GM23338 (cell line): ENCODE measurements around the gene PRLH. TPM values are rescaled to one million over a fixed set of nuclear protein-coding genes. Genes with fewer than 3 reads are reported as not detected.

Source experiments
- ATAC-seq: fragments of 200-7000 bp; cut with Tn5 transposase; 3 replicates; pipeline ENCODE4 v1.9.1; 2020
- DNase-seq: peaks from one replicate; pipeline ENCODE4 v3.0.0-alpha.2; 2015; ENCODE audit warnings: low spot score
- H2AFZ ChIP-seq: fragments of 200-600 bp; sonication (generic); 2 replicates; pipeline ENCODE4 v1.8.0; 2016; ENCODE audit warnings: antibody characterized with exemption, mild to moderate bottlenecking, moderate library complexity
- H3F3A ChIP-seq: fragments of 200-600 bp; sonication (generic); replicated peaks from 2 replicates; pipeline ENCODE4 v1.8.0; 2017; ENCODE audit warnings: antibody characterized with exemption, mixed run types, low read depth
- H3K27ac ChIP-seq: fragments of 200-600 bp; sonication (generic); 2 replicates; pipeline ENCODE4 v1.6.1; 2016; ENCODE audit warnings: low read depth
- H3K27me3 ChIP-seq: fragments of 200-600 bp; sonication (generic); 2 replicates; pipeline ENCODE4 v1.8.0; 2016; ENCODE audit warnings: mild to moderate bottlenecking, mixed run types, moderate library complexity; ENCODE audit not compliant: insufficient read depth
- H3K36me3 ChIP-seq: fragments of 200-600 bp; sonication (generic); 2 replicates; pipeline ENCODE4 v1.8.0; 2016; ENCODE audit warnings: mild to moderate bottlenecking; ENCODE audit not compliant: insufficient read depth
- H3K4me1 ChIP-seq: fragments of 200-600 bp; sonication (generic); 2 replicates; pipeline ENCODE4 v1.8.0; 2016; ENCODE audit warnings: mild to moderate bottlenecking, moderate library complexity; ENCODE audit not compliant: insufficient read depth
- H3K4me2 ChIP-seq: fragments of 200-600 bp; sonication (generic); 2 replicates; pipeline ENCODE4 v1.7.1; 2017; ENCODE audit warnings: mixed run types
- H3K4me3 ChIP-seq: fragments of 200-600 bp; sonication (generic); 2 replicates; pipeline ENCODE4 v1.6.1; 2016; ENCODE audit warnings: mixed run types
- H3K79me2 ChIP-seq: fragments of 200-600 bp; sonication (generic); replicated peaks from 2 replicates; pipeline ENCODE4 v1.8.0; 2017; ENCODE audit warnings: mild to moderate bottlenecking; ENCODE audit not compliant: insufficient read depth
- H3K9me2 ChIP-seq: fragments of 200-600 bp; sonication (generic); 2 replicates; pipeline ENCODE4 v1.8.0; 2017; ENCODE audit not compliant: insufficient read depth
- H4K20me1 ChIP-seq: fragments of 200-600 bp; sonication (generic); replicated peaks from 2 replicates; pipeline ENCODE4 v1.8.0; 2017; ENCODE audit warnings: mild to moderate bottlenecking; ENCODE audit not compliant: insufficient read depth
- H3K27ac Mint-ChIP-seq: 2 replicates; pipeline ENCODE4 v1.8.0; 2020; ENCODE audit warnings: inconsistent platforms, mild to moderate bottlenecking, moderate library complexity, mixed read lengths
- H3K27me3 Mint-ChIP-seq: 3 replicates; pipeline ENCODE4 v1.8.0; 2022; ENCODE audit warnings: low read depth, mild to moderate bottlenecking, moderate library complexity, mixed read lengths, inconsistent platforms; ENCODE audit not compliant: insufficient read depth, poor library complexity
- H3K36me3 Mint-ChIP-seq: 3 replicates; pipeline ENCODE4 v1.8.0; 2021; ENCODE audit warnings: low read depth, mild to moderate bottlenecking, inconsistent platforms, moderate library complexity, mixed read lengths
- H3K4me1 Mint-ChIP-seq: 3 replicates; pipeline ENCODE4 v1.8.0; 2020; ENCODE audit warnings: mild to moderate bottlenecking, inconsistent platforms, mixed read lengths
- H3K4me3 Mint-ChIP-seq: 3 replicates; pipeline ENCODE4 v1.8.0; 2021; ENCODE audit warnings: moderate library complexity, mild to moderate bottlenecking, inconsistent platforms, mixed read lengths
- H3K9me3 Mint-ChIP-seq: 3 replicates; pipeline ENCODE4 v1.8.0; 2020; ENCODE audit warnings: moderate library complexity, mild to moderate bottlenecking, inconsistent platforms, mixed read lengths
- CREB1 ChIP-seq: fragments of 250-450 bp; sonication (Bioruptor Pico); IDR thresholded peaks from 2 replicates; pipeline ENCODE4 v1.5.0; 2020; ENCODE audit warnings: low read depth, mild to moderate bottlenecking, moderate library complexity
- CTCF ChIP-seq, 2 experiments: fragments of 200-600 bp in 1 of 2; sonication (generic) in 1 of 2; conservative IDR thresholded peaks; 2 replicates each; pipeline versions ENCODE4 v1.5.1 to v1.6.1; 2016 to 2017; ENCODE audit warnings: antibody characterized with exemption in 2 of 2, low read depth in 2 of 2, mild to moderate bottlenecking in 2 of 2, moderate library complexity in 1 of 2
- ETS1 ChIP-seq: IDR thresholded peaks from 2 replicates; pipeline ENCODE4 v1.6.1; 2016; ENCODE audit warnings: antibody characterized with exemption
- EZH2 ChIP-seq: fragments of 200-600 bp; sonication (generic); IDR thresholded peaks from one replicate; pipeline ENCODE4 v1.8.0; 2017; ENCODE audit warnings: antibody characterized with exemption, mild to moderate bottlenecking, low read depth; ENCODE audit not compliant: unreplicated experiment
- EZH2phosphoT487 ChIP-seq: fragments of 200-600 bp; sonication (generic); IDR thresholded peaks from one replicate; pipeline ENCODE4 v1.8.1; 2018; ENCODE audit warnings: antibody characterized with exemption; ENCODE audit not compliant: unreplicated experiment
- JUNB ChIP-seq: IDR thresholded peaks from one replicate; pipeline ENCODE4 v1.6.1; 2016; ENCODE audit warnings: antibody characterized with exemption; ENCODE audit not compliant: unreplicated experiment
- NANOG ChIP-seq: IDR thresholded peaks from 2 replicates; pipeline ENCODE4 v1.6.1; 2016; ENCODE audit warnings: antibody characterized with exemption, borderline replicate concordance
- POLR2AphosphoS5 ChIP-seq: IDR thresholded peaks from 2 replicates; pipeline ENCODE4 v1.6.1; 2016; ENCODE audit warnings: antibody characterized with exemption, low read depth
- REST ChIP-seq: IDR thresholded peaks from one replicate; pipeline ENCODE4 v1.6.1; 2018; ENCODE audit warnings: antibody characterized with exemption; ENCODE audit not compliant: unreplicated experiment
- STAT1 ChIP-seq: IDR thresholded peaks from one replicate; pipeline ENCODE4 v1.6.1; 2016; ENCODE audit warnings: antibody characterized with exemption; ENCODE audit not compliant: unreplicated experiment
- ZNF114 ChIP-seq: fragments of 250-450 bp; sonication (Bioruptor Pico); IDR thresholded peaks from 2 replicates; pipeline ENCODE4 v1.5.0; 2020; ENCODE audit warnings: mild to moderate bottlenecking, moderate library complexity
- ZNF331 ChIP-seq: fragments of 250-450 bp; sonication (Bioruptor Pico); IDR thresholded peaks from 2 replicates; pipeline ENCODE4 v1.5.0; 2020; ENCODE audit warnings: low read depth, mild to moderate bottlenecking, moderate library complexity
- ZNF462 ChIP-seq: fragments of 250-450 bp; sonication (Bioruptor Pico); IDR thresholded peaks from 2 replicates; pipeline ENCODE4 v1.5.0; 2020; ENCODE audit warnings: mild to moderate bottlenecking, moderate library complexity
- polyA plus RNA-seq: library from polyadenylated mRNA; unstranded; fragments of >200 nt; fragmentation: Nextera tagmentation; extraction: Ambion mirVana; gene quantifications from 2 replicates; pipeline ENCODE4 v1.2.1, GENCODE V29; 2016
- total RNA-seq: library from RNA; depleted of rRNA; stranded (reverse); fragments of >200 nt; shearing (Covaris generic); gene quantifications from 2 replicates; pipeline ENCODE4 v1.2.3, GENCODE V29; 2014

Gene PRLH
- total and polyA plus RNA-seq, 2 experiments from 2014 or later = not detected

- no peaks in the 10 kb centered on the region for H3K9me2 ChIP-seq
- H3K27ac Mint-ChIP-seq = no peak overlapping the region
- H3K9me3 Mint-ChIP-seq = no peaks in the 10 kb centered on the region
- no peak overlapping the region for H3K27ac ChIP-seq
- H3K79me2 ChIP-seq = no peaks in the 10 kb centered on the region
- H3K4me3 ChIP-seq = no peak overlapping the region
- peaks cover 7% of the 10 kb centered on the region for H3K27me3 Mint-ChIP-seq
- H3K27me3 ChIP-seq = no peaks in the 10 kb centered on the region
- no peaks in the 10 kb centered on the region for H3F3A ChIP-seq
- H3K36me3 ChIP-seq = no peaks in the 10 kb centered on the region; the same call in 1 of the 2 replicates
- no peak overlapping the region for H3K4me2 ChIP-seq
- no peak overlapping the region for H3K4me3 Mint-ChIP-seq
- ATAC-seq (no peak), DNase-seq (no peak)
- no peaks in the 10 kb centered on the region for H3K4me1 ChIP-seq
- TF ChIP-seq JUNB (no peak), ZNF114 (CRISPR knock-in tag) (no peak), CREB1 (CRISPR knock-in tag) (no peak), ZNF331 (CRISPR knock-in tag) (no peak), EZH2 (no peak), NANOG (no peak), CTCF (conservative IDR thresholded peaks at IDR 0.05; ENCODE audit: low read depth in 2 of 2) (no peak), ZNF462 (no peak), POLR2AphosphoS5 (no peak), ETS1 (no peak), EZH2phosphoT487 (no peak), REST (no peak), STAT1 (no peak)
- H2AFZ ChIP-seq = no peak overlapping the region
- peaks cover 3% of the 10 kb centered on the region; the same call in 1 of the 3 replicates for H3K36me3 Mint-ChIP-seq
- no peaks in the 10 kb centered on the region for H4K20me1 ChIP-seq
- H3K4me1 Mint-ChIP-seq = no peaks in the 10 kb centered on the region
Observed at GRCh38 chr2:237525559-237526157, 40.7 kb upstream of the PRLH start.
